ENCODE data around the gene GTF3C1.

Gene GTF3C1

DNA sequence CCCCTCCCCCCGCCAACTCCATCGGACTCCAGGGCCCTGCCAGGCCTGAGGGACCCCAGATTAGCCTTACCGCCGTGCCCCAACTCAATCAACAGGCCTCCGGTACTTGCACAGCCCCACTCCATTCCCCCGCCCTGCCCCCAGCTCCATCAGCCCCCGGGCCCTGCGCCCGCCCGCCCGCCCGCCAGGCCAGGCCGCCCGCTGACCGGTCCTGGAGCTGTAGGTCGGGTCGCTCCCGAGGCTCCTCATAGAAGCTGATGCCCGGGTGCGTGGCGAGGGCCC is 308 bp downstream of the GTF3C1 start:
- DNase-seq (ENCODE audit: extremely low read depth, low read depth): no peak
- TF ChIP-seq, protein P1, sequence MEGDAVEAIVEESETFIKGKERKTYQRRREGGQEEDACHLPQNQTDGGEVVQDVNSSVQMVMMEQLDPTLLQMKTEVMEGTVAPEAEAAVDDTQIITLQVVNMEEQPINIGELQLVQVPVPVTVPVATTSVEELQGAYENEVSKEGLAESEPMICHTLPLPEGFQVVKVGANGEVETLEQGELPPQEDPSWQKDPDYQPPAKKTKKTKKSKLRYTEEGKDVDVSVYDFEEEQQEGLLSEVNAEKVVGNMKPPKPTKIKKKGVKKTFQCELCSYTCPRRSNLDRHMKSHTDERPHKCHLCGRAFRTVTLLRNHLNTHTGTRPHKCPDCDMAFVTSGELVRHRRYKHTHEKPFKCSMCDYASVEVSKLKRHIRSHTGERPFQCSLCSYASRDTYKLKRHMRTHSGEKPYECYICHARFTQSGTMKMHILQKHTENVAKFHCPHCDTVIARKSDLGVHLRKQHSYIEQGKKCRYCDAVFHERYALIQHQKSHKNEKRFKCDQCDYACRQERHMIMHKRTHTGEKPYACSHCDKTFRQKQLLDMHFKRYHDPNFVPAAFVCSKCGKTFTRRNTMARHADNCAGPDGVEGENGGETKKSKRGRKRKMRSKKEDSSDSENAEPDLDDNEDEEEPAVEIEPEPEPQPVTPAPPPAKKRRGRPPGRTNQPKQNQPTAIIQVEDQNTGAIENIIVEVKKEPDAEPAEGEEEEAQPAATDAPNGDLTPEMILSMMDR (IDR thresholded peaks at IDR 0.05; ENCODE audit: low read depth, low read length, missing control alignments): no peak
- H3K4me3 ChIP-seq (replicated peaks; ENCODE audit: low read depth, low read length): peak overlapping the region; percentile 83

DNA sequence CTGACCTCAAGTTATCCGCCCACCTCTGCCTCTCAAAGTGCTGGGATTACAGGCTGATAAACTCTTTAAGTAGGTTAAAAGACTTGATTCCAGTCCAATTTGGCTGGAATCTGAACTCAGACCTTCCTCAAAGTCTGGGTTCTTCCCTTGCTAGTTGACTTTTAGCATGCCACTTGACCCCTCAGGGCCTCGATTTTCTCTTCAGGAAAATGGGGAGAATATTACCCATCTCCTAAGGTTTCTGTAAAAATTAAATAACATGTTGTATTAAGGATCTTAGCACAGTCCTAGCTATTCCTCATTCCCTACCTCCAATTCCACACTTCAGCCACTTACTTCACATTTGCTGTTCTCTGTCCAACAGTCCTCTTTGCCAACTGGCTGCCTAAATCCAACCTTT is 1.9 kb downstream of the GTF3C1 start:
- no peak overlapping the region for H3K4me3 ChIP-seq (replicated peaks; ENCODE audit: low read depth, low read length)
- DNase-seq (ENCODE audit: extremely low read depth, low read depth): no peak
- TF ChIP-seq, protein P1 (IDR thresholded peaks at IDR 0.05; ENCODE audit: low read depth, low read length, missing control alignments): no peak

DNA sequence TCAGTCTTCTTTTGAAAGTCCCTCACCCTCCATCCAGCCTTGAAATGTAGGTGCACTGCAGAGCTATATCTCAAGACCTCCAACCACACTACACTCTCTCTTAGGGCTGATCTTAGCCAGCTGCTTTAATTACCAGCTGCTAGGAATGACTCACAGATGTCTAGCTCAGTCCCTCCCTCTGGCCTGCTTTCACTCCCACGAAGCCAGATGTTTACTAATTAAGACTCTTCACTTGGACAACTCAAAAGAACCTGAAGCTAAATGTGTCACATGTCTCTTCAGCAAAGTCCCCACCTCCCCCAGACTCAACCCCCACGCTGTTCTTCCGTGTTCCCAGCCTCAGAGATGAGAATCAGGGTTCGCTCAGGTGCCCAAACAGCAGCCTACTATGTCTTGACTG is 2.6 kb downstream of the GTF3C1 start:
- TF ChIP-seq, protein P1 (IDR thresholded peaks at IDR 0.05; ENCODE audit: low read depth, low read length, missing control alignments): no peak
- H3K4me3 ChIP-seq (replicated peaks; ENCODE audit: low read depth, low read length): no peak overlapping the region
- DNase-seq (ENCODE audit: extremely low read depth, low read depth): peak; percentile 37

DNA sequence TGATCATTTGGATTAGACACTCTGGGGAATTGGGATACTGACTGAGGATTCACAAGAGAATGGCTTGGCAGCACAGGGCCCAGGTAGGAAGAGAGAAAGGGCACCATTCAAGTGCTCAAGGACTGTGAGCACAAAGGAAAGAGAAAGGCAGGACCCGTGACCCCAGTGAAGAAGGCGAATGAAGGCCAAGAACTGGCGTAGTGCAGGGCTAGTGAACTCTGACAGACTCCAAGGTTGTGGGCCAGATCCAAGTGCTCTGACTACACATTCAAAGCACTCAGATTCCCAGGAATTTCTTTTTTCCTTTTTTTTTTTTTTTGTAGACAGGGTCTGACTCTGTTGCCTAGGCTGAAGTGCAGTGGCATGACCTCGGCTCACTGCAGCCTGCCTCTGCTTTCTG is 5.0 kb downstream of the GTF3C1 start:
- DNase-seq (ENCODE audit: extremely low read depth, low read depth): no peak
- no peak overlapping the region for H3K4me3 ChIP-seq (replicated peaks; ENCODE audit: low read depth, low read length)
- TF ChIP-seq, protein P1 (IDR thresholded peaks at IDR 0.05; ENCODE audit: low read depth, low read length, missing control alignments): no peak

DNA sequence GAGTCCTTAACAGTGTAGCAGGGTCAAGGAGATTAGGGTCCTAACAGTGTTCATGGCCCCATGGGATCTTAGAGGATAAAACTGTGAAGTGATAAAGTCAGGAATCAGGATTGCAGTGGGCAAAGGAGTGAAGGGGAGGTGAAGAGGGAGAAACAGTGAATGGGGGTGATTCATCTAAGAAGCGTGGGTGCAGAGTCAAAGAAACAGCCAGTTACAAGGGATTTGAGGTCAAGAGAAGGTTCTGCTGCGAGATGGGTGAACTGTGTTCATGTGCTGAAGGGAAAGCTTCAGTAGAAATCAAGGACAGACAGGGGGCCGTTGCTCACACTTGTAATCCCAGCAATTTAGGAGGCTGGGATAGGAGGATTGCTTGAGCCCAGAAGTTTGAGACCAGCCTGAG is 5.9 kb downstream of the GTF3C1 start:
- TF ChIP-seq, protein P1 (IDR thresholded peaks at IDR 0.05; ENCODE audit: low read depth, low read length, missing control alignments): no peak
- no peak for DNase-seq (ENCODE audit: extremely low read depth, low read depth)
- no peak overlapping the region for H3K4me3 ChIP-seq (replicated peaks; ENCODE audit: low read depth, low read length)

DNA sequence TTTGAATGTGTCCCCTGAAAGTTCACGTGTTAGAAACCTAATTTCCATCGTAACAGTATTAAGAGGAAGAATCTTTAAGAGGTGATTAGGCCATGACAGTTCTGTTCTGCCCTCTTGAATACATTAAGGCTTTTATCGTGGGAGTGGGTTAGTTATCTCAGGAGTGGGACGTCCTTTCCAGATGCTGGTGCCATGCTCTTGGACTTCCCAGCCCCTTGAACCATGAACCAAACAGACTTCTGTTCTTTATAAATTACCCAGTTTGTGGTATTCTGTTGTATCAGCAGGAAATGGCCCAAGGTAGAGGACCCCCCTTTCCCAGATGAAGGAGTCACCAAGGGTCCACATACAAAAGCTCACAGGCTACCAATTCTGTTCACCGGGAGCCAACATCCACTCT is 10.1 kb downstream of the GTF3C1 start:
- no peak for DNase-seq (ENCODE audit: extremely low read depth, low read depth)
- TF ChIP-seq, protein P1 (IDR thresholded peaks at IDR 0.05; ENCODE audit: low read depth, low read length, missing control alignments): no peak
- no peak overlapping the region for H3K4me3 ChIP-seq (replicated peaks; ENCODE audit: low read depth, low read length)

DNA sequence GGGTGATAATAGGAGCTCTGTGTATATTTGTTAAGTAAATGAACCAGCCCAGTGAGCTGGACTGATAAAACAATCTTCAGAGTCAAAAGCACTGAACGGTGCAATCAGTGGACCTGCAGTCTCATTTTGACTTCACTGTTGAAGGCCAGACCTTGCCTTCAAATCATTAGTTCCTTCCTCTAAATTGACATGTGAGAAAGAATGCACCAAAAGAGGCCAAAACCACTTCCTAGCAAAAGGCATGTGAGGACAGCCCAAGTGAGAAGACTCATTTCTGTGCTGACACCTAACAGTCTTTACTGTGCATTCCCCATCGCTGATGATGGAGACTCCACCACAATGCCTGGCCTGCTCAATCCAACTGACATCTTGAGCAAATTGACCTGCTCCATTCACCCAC is 10.6 kb downstream of the GTF3C1 start:
- DNase-seq (ENCODE audit: extremely low read depth, low read depth): no peak
- TF ChIP-seq, protein P1 (IDR thresholded peaks at IDR 0.05; ENCODE audit: low read depth, low read length, missing control alignments): no peak
- no peak overlapping the region for H3K4me3 ChIP-seq (replicated peaks; ENCODE audit: low read depth, low read length)

All from HFF-Myc (cell line).